ENCODE data around the gene RAPGEF1. TPM values are rescaled to one million over a fixed set of nuclear protein-coding genes. Genes with fewer than 3 reads are reported as not detected.
A peak's percentile ranks its signal among the peaks of the same experiment; 100 is the strongest.

The RAPGEF1 gene
- total RNA-seq, 1 donor from 2014 or later: 94.3 TPM

GRCh38 chr9:131748411-131748955 lies 8.6 kb upstream of the RAPGEF1 start:
- no peaks in the 10 kb centered on the region for H3K9me3 Mint-ChIP-seq (ENCODE audit: unreplicated experiment)
- H3K27me3 Mint-ChIP-seq (ENCODE audit: unreplicated experiment): peaks cover 7% of the 10 kb centered on the region
- no peaks in the 10 kb centered on the region for H3K36me3 Mint-ChIP-seq (ENCODE audit: unreplicated experiment)
- no peaks in the 10 kb centered on the region for H3K4me1 Mint-ChIP-seq (ENCODE audit: unreplicated experiment)
- H3K4me3 Mint-ChIP-seq (ENCODE audit: unreplicated experiment): no peak overlapping the region
- H3K27ac Mint-ChIP-seq (ENCODE audit: unreplicated experiment): no peak overlapping the region
- no peak for DNase-seq (ENCODE audit: extremely low spot score, unreplicated experiment)
- TF ChIP-seq, protein P1, sequence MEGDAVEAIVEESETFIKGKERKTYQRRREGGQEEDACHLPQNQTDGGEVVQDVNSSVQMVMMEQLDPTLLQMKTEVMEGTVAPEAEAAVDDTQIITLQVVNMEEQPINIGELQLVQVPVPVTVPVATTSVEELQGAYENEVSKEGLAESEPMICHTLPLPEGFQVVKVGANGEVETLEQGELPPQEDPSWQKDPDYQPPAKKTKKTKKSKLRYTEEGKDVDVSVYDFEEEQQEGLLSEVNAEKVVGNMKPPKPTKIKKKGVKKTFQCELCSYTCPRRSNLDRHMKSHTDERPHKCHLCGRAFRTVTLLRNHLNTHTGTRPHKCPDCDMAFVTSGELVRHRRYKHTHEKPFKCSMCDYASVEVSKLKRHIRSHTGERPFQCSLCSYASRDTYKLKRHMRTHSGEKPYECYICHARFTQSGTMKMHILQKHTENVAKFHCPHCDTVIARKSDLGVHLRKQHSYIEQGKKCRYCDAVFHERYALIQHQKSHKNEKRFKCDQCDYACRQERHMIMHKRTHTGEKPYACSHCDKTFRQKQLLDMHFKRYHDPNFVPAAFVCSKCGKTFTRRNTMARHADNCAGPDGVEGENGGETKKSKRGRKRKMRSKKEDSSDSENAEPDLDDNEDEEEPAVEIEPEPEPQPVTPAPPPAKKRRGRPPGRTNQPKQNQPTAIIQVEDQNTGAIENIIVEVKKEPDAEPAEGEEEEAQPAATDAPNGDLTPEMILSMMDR (IDR thresholded peaks at IDR 0.05): no peak

GRCh38 chr9:131747352-131747751 lies 7.5 kb upstream of the RAPGEF1 start:
- Mint-ChIP-seq H3K4me3 (ENCODE audit: unreplicated experiment) (no peak overlapping the region), H3K27me3 (ENCODE audit: unreplicated experiment) (peaks cover 7% of the 10 kb centered on the region), H3K36me3 (ENCODE audit: unreplicated experiment) (no peaks in the 10 kb centered on the region), H3K4me1 (ENCODE audit: unreplicated experiment) (no peaks in the 10 kb centered on the region), H3K27ac (ENCODE audit: unreplicated experiment) (no peak overlapping the region), H3K9me3 (ENCODE audit: unreplicated experiment) (no peaks in the 10 kb centered on the region)
- no peak for DNase-seq (ENCODE audit: extremely low spot score, unreplicated experiment)
- TF ChIP-seq, protein P1 (IDR thresholded peaks at IDR 0.05): peak; percentile 73

DNA sequence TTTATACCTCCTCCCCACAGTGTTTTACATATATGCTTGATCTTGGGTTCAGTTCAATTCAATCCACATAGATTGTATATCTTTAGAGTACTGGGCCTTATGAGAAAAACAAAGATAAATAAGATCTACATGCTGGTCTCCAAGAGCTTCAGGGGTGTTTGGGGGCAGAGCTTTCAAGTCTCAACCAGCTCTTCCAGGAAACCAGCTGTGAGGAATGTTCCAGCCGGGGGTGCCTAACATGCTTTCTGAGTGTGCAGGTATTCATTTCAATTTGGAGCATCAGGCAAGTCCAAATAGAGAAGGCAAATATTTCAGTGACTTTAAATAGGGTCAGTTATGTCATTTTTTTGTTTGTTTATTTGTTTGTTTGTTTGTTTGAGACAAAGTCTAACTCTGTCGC lies 5.7 kb upstream of the RAPGEF1 start:
- Mint-ChIP-seq H3K4me1 (ENCODE audit: unreplicated experiment) (no peaks in the 10 kb centered on the region), H3K27me3 (ENCODE audit: unreplicated experiment) (peaks cover 7% of the 10 kb centered on the region), H3K27ac (ENCODE audit: unreplicated experiment) (no peak overlapping the region), H3K9me3 (ENCODE audit: unreplicated experiment) (no peaks in the 10 kb centered on the region), H3K4me3 (ENCODE audit: unreplicated experiment) (no peak overlapping the region), H3K36me3 (ENCODE audit: unreplicated experiment) (no peaks in the 10 kb centered on the region)
- TF ChIP-seq, protein P1 (IDR thresholded peaks at IDR 0.05): no peak
- no peak for DNase-seq (ENCODE audit: extremely low spot score, unreplicated experiment)

- H3K27me3 Mint-ChIP-seq (ENCODE audit: unreplicated experiment): peaks cover 2% of the 10 kb centered on the region
- TF ChIP-seq, protein P1 (IDR thresholded peaks at IDR 0.05): no peak
- H3K27ac Mint-ChIP-seq (ENCODE audit: unreplicated experiment): no peak overlapping the region
These were observed 4.9 kb upstream of the RAPGEF1 start for GRCh38 chr9:131744720-131745201.

GRCh38 chr9:131744171-131744719 lies 4.4 kb upstream of the RAPGEF1 start:
- H3K4me1 Mint-ChIP-seq (ENCODE audit: unreplicated experiment): peaks cover under 1% of the 10 kb centered on the region
- no peaks in the 10 kb centered on the region for H3K27me3 Mint-ChIP-seq (ENCODE audit: unreplicated experiment)
- H3K36me3 Mint-ChIP-seq (ENCODE audit: unreplicated experiment): no peaks in the 10 kb centered on the region
- TF ChIP-seq, protein P1 (IDR thresholded peaks at IDR 0.05): no peak
- no peak overlapping the region for H3K4me3 Mint-ChIP-seq (ENCODE audit: unreplicated experiment)
- no peak for DNase-seq (ENCODE audit: extremely low spot score, unreplicated experiment)
- H3K9me3 Mint-ChIP-seq (ENCODE audit: unreplicated experiment): no peaks in the 10 kb centered on the region
- H3K27ac Mint-ChIP-seq (ENCODE audit: unreplicated experiment): no peak overlapping the region

More at GRCh38 chr9:131744720-131745201, 4.9 kb upstream of the RAPGEF1 start:
- H3K36me3 Mint-ChIP-seq (ENCODE audit: unreplicated experiment): no peaks in the 10 kb centered on the region
- no peaks in the 10 kb centered on the region for H3K4me1 Mint-ChIP-seq (ENCODE audit: unreplicated experiment)
- DNase-seq (ENCODE audit: extremely low spot score, unreplicated experiment): no peak
- no peak overlapping the region for H3K4me3 Mint-ChIP-seq (ENCODE audit: unreplicated experiment)
- no peaks in the 10 kb centered on the region for H3K9me3 Mint-ChIP-seq (ENCODE audit: unreplicated experiment)
